HG02798 (cell line): ENCODE results near the gene MIA3.
"Not testable (repeated sequence)": the region's sequence is repeated elsewhere in the genome, so short reads cannot be mapped to it uniquely, and the experiment has no call there.

Source experiments
- ATAC-seq: cut with Tn5 transposase; IDR thresholded peaks from one replicate; pipeline ENCODE4 v1.9.1; 2021; ENCODE audit warnings: mild to moderate bottlenecking; ENCODE audit not compliant: unreplicated experiment, poor library complexity

MIA3 gene

GRCh38 chr1:222618001-222618879 is at the start of gene MIA3:
TSS of gene MIA3 (plus strand) at chr1:222618097. CDS start at chr1:222618111, 14 bp downstream.
- peak; percentile 56 for ATAC-seq

- ATAC-seq = no peak
These were observed 47.1 kb upstream of the MIA3 start for GRCh38 chr1:222570837-222571236.

- ATAC-seq = no peak
These were observed 38.6 kb upstream of the MIA3 start for GRCh38 chr1:222579316-222579715.

GRCh38 chr1:222582099-222582774 is 35.7 kb upstream of the MIA3 start:
- ATAC-seq = peak; percentile 54

- ATAC-seq = peak; percentile 90
These were observed 34.8 kb upstream of the MIA3 start for GRCh38 chr1:222583079-222583478.

- no peak for ATAC-seq
These were observed 31.1 kb upstream of the MIA3 start for GRCh38 chr1:222586842-222587241.

GRCh38 chr1:222588135-222588534 is 29.8 kb upstream of the MIA3 start:
- no peak for ATAC-seq

GRCh38 chr1:222589462-222590302 is 28.2 kb upstream of the MIA3 start, which contains the start of gene TAF1A:
TSS of gene TAF1A (minus strand) at chr1:222589933.
- ATAC-seq = peak; percentile 99

- no peak for ATAC-seq
These were observed 25.7 kb upstream of the MIA3 start for GRCh38 chr1:222592171-222592570.

- ATAC-seq = no peak
These were observed 23.1 kb upstream of the MIA3 start for GRCh38 chr1:222594789-222595188.

- peak; percentile 37 for ATAC-seq
These were observed 21.2 kb upstream of the MIA3 start for GRCh38 chr1:222596696-222597095.

GRCh38 chr1:222600281-222600680 is 17.6 kb upstream of the MIA3 start:
- ATAC-seq = no peak

GRCh38 chr1:222601257-222601656 is 16.6 kb upstream of the MIA3 start:
- no peak for ATAC-seq

GRCh38 chr1:222606757-222607156 is 11.1 kb upstream of the MIA3 start:
- no peak for ATAC-seq

- not testable (repeated sequence) for ATAC-seq
These were observed 8.8 kb upstream of the MIA3 start for GRCh38 chr1:222609111-222609510.

GRCh38 chr1:222610728-222611127 is 7.2 kb upstream of the MIA3 start:
- ATAC-seq = no peak

GRCh38 chr1:222613627-222614026 is 4.3 kb upstream of the MIA3 start:
- no peak for ATAC-seq

GRCh38 chr1:222616525-222616924 is 1.4 kb upstream of the MIA3 start:
- ATAC-seq = no peak

GRCh38 chr1:222617367-222617951 is 438 bp upstream of the MIA3 start:
- peak; percentile 92 for ATAC-seq

GRCh38 chr1:222618880-222619596 is 1.1 kb downstream of the MIA3 start:
- no peak for ATAC-seq
